NOMO-1 (cell line): ENCODE measurements around the gene SLC6A1.

Experiments
- DNase-seq, 2 experiments: peaks; one replicate each; lab custom pipeline; 2025; ENCODE audit not compliant: unreplicated experiment in 2 of 2; lab: John Stamatoyannopoulos, UW

The SLC6A1 gene

GRCh38 chr3:10992943-10993728 is 588 bp downstream of the SLC6A1 start:
- DNase-seq: no peak

- DNase-seq: no peak
These were observed 1.1 kb downstream of the SLC6A1 start for GRCh38 chr3:10993729-10994065.

- DNase-seq: no peak
These were observed 1.8 kb downstream of the SLC6A1 start for GRCh38 chr3:10994306-10994705.

GRCh38 chr3:10995871-10996270 is 3.3 kb downstream of the SLC6A1 start:
- no peak for DNase-seq

- DNase-seq: no peak
These were observed 3.9 kb downstream of the SLC6A1 start for GRCh38 chr3:10996345-10997013.

GRCh38 chr3:10997196-10997595 is 4.6 kb downstream of the SLC6A1 start:
- no peak for DNase-seq

GRCh38 chr3:10998542-10998941 is 6.0 kb downstream of the SLC6A1 start:
- no peak for DNase-seq

- no peak for DNase-seq
These were observed 6.9 kb downstream of the SLC6A1 start for GRCh38 chr3:10999221-11000107.

- no peak for DNase-seq
These were observed 8.0 kb downstream of the SLC6A1 start for GRCh38 chr3:11000528-11000927.

GRCh38 chr3:11001020-11001657 is 8.6 kb downstream of the SLC6A1 start:
- DNase-seq: no peak

GRCh38 chr3:11001658-11002021 is 9.1 kb downstream of the SLC6A1 start:
- no peak for DNase-seq

- DNase-seq: no peak
These were observed 9.8 kb downstream of the SLC6A1 start for GRCh38 chr3:11002371-11002807.

- DNase-seq: no peak
These were observed 12.0 kb downstream of the SLC6A1 start for GRCh38 chr3:11004563-11004962.

- DNase-seq: no peak
These were observed 13.2 kb downstream of the SLC6A1 start for GRCh38 chr3:11005686-11006256.

- DNase-seq: no peak
These were observed 14.7 kb downstream of the SLC6A1 start for GRCh38 chr3:11006986-11007933.

- DNase-seq: no peak
These were observed 17.4 kb downstream of the SLC6A1 start for GRCh38 chr3:11009898-11010297.

GRCh38 chr3:11010426-11011165 is 18.0 kb downstream of the SLC6A1 start:
- no peak for DNase-seq

GRCh38 chr3:11014253-11014652 is 21.7 kb downstream of the SLC6A1 start:
- DNase-seq: no peak

- DNase-seq: no peak
These were observed 22.2 kb downstream of the SLC6A1 start for GRCh38 chr3:11014752-11015151.
